Hippocampal formation (tissue), 2 donors: ENCODE data around the gene CFD.
"Not testable (repeated sequence)": the region's sequence is repeated elsewhere in the genome, so short reads cannot be mapped to it uniquely, and the experiment has no call there.

Source experiments
- DNase-seq, 2 donors: peaks; one replicate each; lab custom pipeline; 2025; lab: John Stamatoyannopoulos, UW

The CFD gene

DNA sequence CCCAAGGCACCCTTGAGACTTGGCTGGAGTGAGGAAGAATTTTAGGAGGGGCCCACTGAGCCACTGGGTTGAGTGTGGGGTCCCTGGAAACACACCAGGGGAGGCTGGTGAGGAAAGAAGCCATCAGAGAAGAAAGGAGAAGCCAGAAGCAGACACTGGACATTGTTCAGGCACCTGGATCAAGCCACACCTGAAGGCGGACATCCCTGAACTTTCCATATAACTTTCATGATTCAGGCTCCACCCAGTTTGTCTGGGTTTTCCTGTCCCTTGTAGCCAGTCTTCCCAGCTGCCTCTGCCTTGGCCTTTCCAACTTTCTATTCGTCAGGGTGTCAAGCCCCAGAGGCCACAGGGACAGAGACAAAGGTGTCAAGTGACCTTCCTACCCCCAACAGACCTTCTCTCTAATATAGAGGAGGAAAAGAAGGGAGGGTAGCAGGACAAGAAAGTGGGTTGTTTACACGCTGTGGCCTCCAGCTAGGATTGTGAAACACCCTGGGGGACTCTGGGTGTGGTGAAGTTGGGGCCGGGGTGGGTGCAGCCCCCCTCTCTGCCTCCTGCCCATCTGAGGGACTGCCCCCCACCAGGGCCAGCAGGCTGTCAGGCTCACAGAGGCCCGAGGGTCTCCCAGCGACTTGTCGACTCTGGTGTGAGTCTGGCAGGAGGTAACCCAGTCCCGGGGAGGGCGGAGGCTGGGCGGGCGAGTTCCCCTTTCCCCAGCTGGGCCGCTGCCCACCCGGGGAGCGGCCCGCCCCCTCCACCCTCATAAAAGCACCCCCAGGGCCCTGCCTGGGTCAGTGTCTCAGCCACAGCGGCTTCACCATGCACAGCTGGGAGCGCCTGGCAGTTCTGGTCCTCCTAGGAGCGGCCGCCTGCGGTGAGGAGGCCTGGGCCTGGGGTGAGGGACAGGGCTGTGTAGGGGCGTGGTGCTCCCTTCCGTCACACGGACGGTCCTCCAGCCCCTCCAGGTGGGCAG lies at the start of gene CFD:
TSS of gene CFD (plus strand) at position 797 of the 976 bp plus-strand sequence. CDS start at position 823, 26 bp downstream.
- no peak for DNase-seq

GRCh38 chr19:810077-810855 lies 49.2 kb upstream of the CFD start:
- no peak for DNase-seq

GRCh38 chr19:810883-811489 lies 48.5 kb upstream of the CFD start:
- no peak for DNase-seq

DNA sequence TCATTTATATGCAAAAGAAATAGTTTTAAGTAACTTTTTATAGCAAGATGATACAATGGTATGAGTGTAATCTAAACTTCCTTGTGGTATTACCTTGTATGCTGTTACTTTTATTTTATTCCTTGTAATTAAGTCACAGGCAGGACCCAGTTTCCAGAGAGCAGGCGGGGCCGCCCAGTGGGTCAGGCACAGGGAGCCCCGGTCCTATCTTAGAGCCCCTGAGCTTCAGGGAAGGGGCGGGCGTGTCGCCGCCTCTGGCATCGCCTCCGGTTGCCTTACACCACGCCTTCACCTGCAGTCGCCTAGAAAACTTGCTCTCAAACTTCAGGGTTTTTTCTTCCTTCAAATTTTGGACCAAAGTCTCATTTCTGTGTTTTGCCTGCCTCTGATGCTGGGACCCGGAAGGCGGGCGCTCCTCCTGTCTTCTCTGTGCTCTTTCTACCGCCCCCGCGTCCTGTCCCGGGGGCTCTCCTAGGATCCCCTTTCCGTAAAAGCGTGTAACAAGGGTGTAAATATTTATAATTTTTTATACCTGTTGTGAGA lies 47.9 kb upstream of the CFD start:
- no peak for DNase-seq

- no peak for DNase-seq
Measured at GRCh38 chr19:812049-812746, 47.3 kb upstream of the CFD start.

DNA sequence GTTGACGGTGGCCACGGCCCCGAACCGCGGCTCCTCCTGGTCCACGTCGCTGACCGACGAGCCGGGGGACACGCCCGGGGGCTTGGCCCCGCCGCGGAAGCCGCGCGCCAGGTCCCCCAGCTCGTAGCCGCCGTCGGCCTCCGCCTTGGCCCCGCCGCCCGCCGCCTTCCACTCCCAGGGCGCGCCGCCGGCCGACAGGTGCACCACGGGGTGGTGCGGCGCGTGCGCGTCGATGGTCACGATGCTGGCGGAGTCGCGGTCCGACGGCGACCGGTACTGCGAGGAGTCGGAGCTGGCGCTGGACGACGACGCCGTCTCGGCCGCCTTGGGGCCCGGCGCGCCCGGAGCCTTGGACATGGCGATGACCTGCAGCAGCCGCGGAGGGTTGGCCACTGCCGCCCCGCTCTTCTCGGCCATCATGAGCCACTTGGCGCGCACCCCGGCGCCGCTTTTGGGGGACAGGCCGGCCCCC lies 46.7 kb upstream of the CFD start:
- no peak for DNase-seq

DNA sequence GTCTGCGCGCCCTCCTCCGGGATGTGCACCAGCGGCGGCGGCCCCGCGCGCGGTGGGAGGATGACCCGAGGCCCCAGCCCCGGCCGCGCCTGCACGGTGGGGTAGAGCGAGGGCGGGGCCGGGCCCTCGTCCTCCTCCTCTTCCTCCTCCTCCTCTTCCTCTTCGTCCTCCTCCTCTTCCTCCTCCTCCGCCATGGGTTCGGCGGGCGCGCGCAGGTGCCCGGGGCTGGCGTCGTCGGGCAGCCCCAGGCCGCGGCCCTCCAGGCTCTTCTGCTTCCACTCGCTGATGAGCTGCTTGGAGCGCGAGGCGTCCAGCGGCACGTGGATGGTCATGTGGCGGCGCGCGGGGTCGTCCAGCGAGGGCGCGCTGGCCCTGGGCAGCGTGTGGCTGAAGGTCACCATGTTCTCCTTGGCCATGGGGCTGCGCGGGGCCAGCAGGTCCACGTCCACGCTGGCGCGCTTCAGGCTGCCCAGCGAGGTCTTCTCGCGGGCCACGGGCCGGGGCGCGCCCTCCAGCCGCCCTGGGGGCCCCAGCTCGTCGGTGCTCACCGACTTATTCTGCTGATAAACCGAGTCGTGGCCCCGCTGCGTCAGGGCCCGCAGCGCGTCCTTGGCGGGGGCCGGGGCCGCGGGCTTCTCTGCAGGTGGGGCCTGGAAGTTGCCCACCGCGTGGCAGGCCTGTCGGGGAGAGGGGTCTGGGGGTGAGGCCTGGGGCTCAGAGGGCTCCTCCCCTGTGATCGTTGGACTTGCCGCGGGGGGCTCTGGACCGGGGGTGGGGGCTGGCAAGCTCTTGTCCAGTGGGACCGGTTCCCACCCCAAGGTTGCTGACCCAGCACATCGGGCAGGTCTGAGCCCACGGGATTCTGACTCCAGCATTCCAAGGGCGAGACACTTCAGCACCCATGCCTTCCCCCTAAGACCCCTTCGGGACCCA lies 46.0 kb upstream of the CFD start:
- DNase-seq: no peak

DNA sequence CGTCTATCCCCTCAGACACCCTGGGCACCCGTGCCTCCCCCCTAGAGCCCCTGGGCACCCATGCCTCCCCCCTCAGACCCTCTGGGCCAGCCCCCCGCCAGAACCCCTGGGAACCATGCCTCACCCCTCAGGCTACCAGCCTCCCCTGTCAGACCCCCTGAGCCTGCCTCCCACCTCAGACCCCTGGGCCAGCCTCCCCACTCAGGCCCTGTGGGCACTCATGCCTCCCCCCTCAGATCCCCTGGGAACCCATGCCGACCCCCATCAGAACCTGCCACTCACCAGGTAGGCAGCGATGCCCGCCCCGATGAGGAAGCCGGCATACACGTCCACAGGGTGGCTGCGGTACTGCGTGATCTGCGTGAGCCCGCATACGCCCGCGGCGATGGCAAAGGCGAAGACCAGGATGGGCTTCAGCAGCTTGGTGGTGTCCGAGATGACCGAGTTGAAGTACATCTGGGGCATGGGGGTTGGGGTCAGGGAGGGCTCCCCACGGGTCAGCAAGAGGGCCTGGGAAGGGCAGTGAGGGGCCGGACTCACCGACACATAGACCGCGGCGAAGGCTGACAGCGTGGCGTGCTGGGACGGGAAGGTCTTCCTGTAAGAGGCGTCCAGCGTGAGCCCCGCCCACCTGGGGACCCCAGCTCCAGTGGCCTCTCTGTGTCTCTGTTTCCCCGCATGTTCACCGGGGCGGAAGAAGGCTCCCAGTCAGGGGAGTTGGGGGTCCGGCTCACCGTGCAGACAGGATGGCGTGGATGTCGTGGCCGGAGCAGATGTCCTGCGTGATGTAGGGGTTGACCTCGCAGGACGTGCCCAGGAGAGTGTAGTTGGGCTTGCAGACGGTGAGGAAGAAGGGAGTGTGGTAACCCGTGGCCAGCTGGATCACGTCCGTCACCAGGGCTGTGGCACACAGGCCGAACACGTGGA lies 45.0 kb upstream of the CFD start:
- DNase-seq: no peak

- DNase-seq: no peak
Measured at GRCh38 chr19:815079-815774, 44.2 kb upstream of the CFD start.

DNA sequence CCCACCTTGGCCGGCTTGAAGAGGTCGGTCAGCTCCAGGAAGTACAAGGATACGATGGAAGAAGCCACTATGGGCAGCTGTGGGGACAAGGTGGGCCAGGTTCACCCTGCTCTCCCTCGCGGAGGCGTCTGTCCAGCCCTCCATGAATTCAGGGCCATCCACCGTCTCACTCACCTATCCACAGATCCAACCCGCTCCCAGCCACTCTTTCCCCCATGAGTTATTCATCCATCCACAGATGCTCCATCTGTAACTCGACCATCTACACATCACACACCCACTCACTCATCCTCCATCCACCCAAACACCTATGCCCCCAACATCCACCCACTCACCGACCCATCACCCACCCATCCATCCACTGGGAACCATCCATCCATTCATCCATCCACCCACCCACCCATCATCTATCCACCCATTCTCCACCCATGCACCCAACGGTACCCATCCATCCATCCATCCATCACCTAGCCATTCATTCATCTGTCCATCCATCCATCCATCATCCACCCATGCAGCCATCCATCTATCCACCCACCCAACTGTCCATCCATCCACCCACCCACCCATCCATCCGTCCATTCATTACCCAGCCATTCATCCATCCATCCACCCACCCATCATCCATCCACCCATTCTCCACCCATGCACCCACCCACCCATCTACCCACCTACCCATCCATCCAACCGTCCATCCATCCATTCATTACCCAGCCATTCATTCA lies 43.5 kb upstream of the CFD start:
- DNase-seq: no peak

GRCh38 chr19:816500-816857 lies 43.0 kb upstream of the CFD start:
- no peak for DNase-seq

GRCh38 chr19:820212-820611 lies 39.3 kb upstream of the CFD start:
- not testable (repeated sequence) for DNase-seq

GRCh38 chr19:821231-821824 lies 38.1 kb upstream of the CFD start:
- no peak for DNase-seq

DNA sequence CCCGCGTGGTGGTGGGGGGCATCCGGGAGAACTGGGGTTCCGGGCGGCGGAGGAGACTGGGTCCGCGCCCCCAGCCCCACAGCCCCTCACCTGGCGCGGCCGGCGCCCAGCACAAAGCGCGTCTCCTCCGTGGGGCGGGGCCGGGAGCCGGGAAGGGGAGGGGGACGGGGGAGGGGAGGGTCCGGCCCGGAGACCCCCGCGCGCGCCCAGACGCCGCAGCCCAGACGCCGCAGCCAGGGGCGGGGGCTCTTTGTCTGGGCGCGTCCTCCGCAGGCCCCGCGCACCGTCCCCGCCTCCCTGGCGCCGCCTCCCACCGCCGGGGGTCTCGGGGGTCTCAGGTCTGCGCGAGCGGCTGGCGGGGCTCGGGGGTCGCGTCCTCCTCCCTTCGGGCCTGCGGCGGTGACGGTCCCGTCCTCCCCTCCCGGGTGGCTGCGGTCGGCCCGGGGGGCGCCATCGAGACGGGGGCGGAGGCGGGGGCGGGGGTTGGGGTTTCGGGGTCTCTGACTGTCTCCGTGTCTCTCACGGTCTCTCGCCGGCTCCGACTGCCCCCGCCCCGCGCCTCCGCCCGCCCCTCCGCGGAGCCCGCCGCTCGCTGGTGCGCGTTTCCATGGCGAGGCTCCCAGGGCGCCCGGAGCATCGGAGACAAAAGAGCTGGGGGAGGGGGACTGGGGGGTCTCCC lies 37.5 kb upstream of the CFD start, which contains the start of gene PLPPR3:
TSS of gene PLPPR3 (minus strand) at position 131 of the 679 bp plus-strand sequence. CDS start 396 bp downstream, outside the sequence.
- DNase-seq: no peak

GRCh38 chr19:823565-824121 lies 35.8 kb upstream of the CFD start:
- no peak for DNase-seq

DNA sequence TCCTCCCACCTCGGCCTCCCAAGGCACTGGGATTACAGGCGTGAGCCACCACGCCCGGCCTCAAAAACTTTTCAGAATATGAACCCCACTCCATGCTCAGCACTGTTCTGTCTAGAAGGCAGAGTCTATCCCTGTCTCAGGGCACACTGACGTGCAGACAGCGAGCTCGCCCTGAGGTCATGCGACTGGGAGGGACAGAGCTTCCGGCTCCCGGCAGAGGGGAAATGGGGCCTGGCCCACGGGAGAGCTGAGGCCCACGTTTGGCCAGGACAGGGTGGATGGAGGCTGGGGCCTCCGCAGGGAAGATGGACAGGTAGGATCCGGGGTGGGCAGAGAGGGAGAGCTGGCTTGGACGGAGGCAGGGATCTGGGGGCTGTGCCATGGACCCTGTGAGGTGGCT lies 34.6 kb upstream of the CFD start:
- DNase-seq: no peak
